ENCODE measurements around the gene SLFN14. TPM values are rescaled to one million over a fixed set of nuclear protein-coding genes. Genes with fewer than 3 reads are reported as not detected.
"Not testable (repeated sequence)": the region's sequence is repeated elsewhere in the genome, so short reads cannot be mapped to it uniquely, and the experiment has no call there.

SLFN14 gene
- polyA plus RNA-seq, 4 donors, result 0.07 TPM; not detected in 3

DNA sequence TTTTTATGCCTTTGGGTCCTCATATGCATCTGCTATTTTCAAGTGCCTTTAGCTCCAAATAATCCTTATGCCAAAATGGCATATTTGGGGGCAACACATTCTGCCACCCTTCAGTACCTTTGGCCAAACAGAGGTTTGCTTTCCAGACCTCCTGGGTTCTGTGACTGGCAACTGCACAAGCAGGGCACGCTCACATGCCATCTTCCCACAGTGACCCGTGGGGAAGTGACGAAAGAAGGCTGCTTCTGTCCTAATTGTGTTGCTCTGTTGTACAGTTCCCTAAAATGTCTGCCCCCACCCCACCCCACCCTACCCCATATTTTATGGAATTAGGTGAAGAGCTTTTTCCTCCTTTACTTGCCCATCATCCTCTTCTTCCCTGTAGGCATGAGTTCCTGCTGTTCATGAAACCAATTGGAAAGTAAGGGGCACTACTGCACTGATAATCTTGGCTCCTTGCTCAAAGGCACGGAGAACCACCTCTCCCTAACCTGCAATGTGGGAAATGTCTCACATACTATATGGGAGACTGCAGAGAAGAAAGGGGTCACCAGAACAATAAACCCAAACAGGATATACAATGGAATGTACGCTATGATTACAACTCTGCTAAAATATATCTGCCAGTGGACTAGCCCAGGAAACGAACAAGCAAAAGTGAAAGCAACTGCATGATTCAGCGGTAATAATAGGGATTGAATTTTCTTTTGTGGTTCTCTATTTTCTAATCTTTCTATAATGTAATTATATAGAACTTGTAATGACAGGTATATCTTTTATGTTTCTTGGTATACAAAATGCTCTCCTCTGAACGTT, 19.8 kb downstream of the SLFN14 start:
- Histone ChIP-seq H3K36me3 (ENCODE audit: control insufficient read depth in 3 of 3, insufficient read depth in 2 of 3, low read depth in 1 of 3, low read length in 3 of 3) (no peaks in the 10 kb centered on the region), H3K4me3 (ENCODE audit: low read depth in 1 of 3, low read length in 3 of 3) (peak overlapping the region in 2 of 3 donors; percentile 8 to 30), H3K9me3 (ENCODE audit: control insufficient read depth in 2 of 2, insufficient read depth in 1 of 2, low read depth in 1 of 2, low read length in 1 of 2) (no peaks in the 10 kb centered on the region), H3K27me3 (ENCODE audit: control insufficient read depth in 3 of 3, insufficient read depth in 3 of 3, low read length in 3 of 3) (peaks cover 0 to 6% (median 0%) of the 10 kb centered on the region in 3 donors), H3K4me1 (ENCODE audit: control insufficient read depth in 3 of 3, insufficient read depth in 2 of 3, low read depth in 1 of 3, low read length in 2 of 3) (no peaks in the 10 kb centered on the region), H3K27ac (ENCODE audit: low read depth in 1 of 3, low read length in 2 of 3) (peak overlapping the region in 2 of 3 donors; percentile 67 to 93)
- peak; percentile 88 for FAIRE-seq
- peak; percentile 10 to 71 for DNase-seq
- 30 to 31% (median 31%) methylated on average over 8 of the region's 8 CpGs for WGBS, 3 donors

DNA sequence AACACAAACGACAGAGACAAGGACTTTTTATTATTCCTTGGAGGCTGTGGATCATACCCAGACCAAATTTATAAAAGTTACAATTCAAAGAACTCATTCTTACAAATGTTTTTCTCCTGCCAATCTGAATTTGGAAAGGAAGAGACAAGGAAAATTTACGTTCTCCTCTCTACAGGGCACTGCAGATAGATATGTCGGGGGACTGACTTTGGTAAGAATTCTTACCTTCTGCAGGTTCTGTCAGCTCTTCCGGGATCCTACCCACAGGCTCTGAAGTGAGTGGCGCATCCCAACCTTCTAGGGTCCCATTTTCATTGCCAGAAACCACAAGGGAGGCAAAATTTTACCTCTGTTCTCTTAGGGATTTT, 21.0 kb downstream of the SLFN14 start:
- no peaks in the 10 kb centered on the region for H3K4me1 ChIP-seq (ENCODE audit: control insufficient read depth in 3 of 3, insufficient read depth in 2 of 3, low read depth in 1 of 3, low read length in 2 of 3)
- no peak for FAIRE-seq
- no peaks in the 10 kb centered on the region for H3K9me3 ChIP-seq (ENCODE audit: control insufficient read depth in 2 of 2, insufficient read depth in 1 of 2, low read depth in 1 of 2, low read length in 1 of 2)
- 46 to 54% (median 48%) methylated on average over 5 of the region's 5 CpGs for WGBS, 3 donors
- no peaks in the 10 kb centered on the region for H3K36me3 ChIP-seq (ENCODE audit: control insufficient read depth in 3 of 3, insufficient read depth in 2 of 3, low read depth in 1 of 3, low read length in 3 of 3)
- peaks cover 0 to 6% (median 0%) of the 10 kb centered on the region in 3 donors for H3K27me3 ChIP-seq (ENCODE audit: control insufficient read depth in 3 of 3, insufficient read depth in 3 of 3, low read length in 3 of 3)
- no peak overlapping the region for H3K4me3 ChIP-seq (ENCODE audit: low read depth in 1 of 3, low read length in 3 of 3)
- peak overlapping the region in 2 of 3 donors; percentile 58 to 71 for H3K27ac ChIP-seq (ENCODE audit: low read depth in 1 of 3, low read length in 2 of 3)
- no peak for DNase-seq

DNA sequence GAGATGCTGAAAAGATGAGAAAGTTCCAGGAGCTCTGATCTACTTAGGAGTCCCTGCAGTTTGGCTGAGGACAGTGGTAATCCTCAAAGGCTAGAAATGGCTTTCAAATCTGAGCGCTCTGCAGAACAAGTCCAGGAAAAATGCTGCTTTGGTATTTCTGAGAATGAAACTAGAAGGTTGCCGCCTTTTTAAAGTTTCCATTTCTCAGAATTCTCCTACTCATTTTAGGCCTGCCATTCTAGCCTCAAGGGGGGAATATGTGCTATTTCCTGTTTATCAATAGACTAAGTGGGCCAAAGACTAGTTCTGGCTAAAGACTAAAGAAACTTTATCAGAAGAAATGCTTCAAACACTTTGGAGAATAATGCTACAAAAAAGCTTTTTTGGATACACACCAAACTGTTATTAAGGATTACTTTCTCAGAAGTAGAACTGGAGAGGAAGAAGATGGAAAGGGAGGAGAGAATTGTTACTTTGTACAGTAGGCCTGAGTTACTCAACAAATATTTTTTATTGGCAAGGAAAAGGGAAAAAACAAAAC, 22.9 kb downstream of the SLFN14 start, which contains the start of gene SLFN12L:
Gene SLFN12L, minus strand, starts transcription at position 78 of the 541 bp plus-strand sequence. CDS start 15,314 bp downstream, outside the sequence.
- WGBS, 3 donors, result 41 to 75% (median 68%) methylated on average over 2 of the region's 2 CpGs

DNA sequence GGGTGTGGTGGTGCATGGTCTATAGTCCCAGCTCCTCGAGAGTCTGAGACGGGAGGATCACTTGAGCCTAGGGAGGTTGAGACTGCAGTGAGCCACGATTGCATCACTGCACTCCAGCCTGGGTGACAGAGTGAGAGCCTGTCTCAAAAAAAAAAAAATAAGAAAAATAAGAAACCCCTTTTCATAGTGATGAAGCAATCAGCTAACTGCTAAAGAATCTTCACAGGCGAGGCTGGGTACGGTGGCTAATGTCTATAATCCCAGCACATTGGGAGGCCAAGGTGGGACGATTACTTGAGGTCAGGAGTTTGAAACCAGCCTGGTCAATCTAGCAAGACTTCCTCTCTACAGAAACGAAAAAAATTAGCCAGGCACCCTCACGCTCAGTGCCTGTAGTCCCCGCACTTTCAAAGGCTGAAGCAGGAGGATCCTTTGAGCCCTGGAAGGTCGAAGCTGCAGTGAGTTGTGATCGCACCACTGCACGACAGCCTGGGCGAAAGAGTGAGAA, 23.9 kb downstream of the SLFN14 start:
- DNase-seq, result no peak
- peak overlapping the region in 2 of 3 donors; percentile 69 to 93 for H3K27ac ChIP-seq (ENCODE audit: low read depth in 1 of 3, low read length in 2 of 3)
- 63 to 70% (median 64%) methylated on average over 13 of the region's 13 CpGs for WGBS, 3 donors

More for the DNA sequence above, 22.9 kb downstream of the SLFN14 start, which contains the start of gene SLFN12L:
- peak within 1 kb of the TSS in 2 of 3 donors; percentile 69 to 93 for H3K27ac ChIP-seq (ENCODE audit: low read depth in 1 of 3, low read length in 2 of 3)
- H3K4me1 ChIP-seq (ENCODE audit: control insufficient read depth in 3 of 3, insufficient read depth in 2 of 3, low read depth in 1 of 3, low read length in 2 of 3), result no peaks in the 10 kb centered on the region
- H3K27me3 ChIP-seq (ENCODE audit: control insufficient read depth in 3 of 3, insufficient read depth in 3 of 3, low read length in 3 of 3), result peaks cover 0 to 3% (median 0%) of the 10 kb centered on the region in 3 donors
- peak within 1 kb of the TSS in 2 of 3 donors; percentile 5 to 28 for H3K4me3 ChIP-seq (ENCODE audit: low read depth in 1 of 3, low read length in 3 of 3)
- FAIRE-seq (no peak), DNase-seq (peak in 1 of 2 donors; percentile 60)
- no peaks in the 10 kb centered on the region for H3K36me3 ChIP-seq (ENCODE audit: control insufficient read depth in 3 of 3, insufficient read depth in 2 of 3, low read depth in 1 of 3, low read length in 3 of 3)
- no peaks in the 10 kb centered on the region for H3K9me3 ChIP-seq (ENCODE audit: control insufficient read depth in 2 of 2, insufficient read depth in 1 of 2, low read depth in 1 of 2, low read length in 1 of 2)

GRCh38 chr17:35535406-35535805, 25.2 kb downstream of the SLFN14 start:
- FAIRE-seq; DNase-seq; H3K4me1 ChIP-seq (ENCODE audit: control insufficient read depth in 3 of 3, insufficient read depth in 2 of 3, low read depth in 1 of 3, low read length in 2 of 3); H3K27me3 ChIP-seq (ENCODE audit: control insufficient read depth in 3 of 3, insufficient read depth in 3 of 3, low read length in 3 of 3); H3K36me3 ChIP-seq (ENCODE audit: control insufficient read depth in 3 of 3, insufficient read depth in 2 of 3, low read depth in 1 of 3, low read length in 3 of 3); H3K9me3 ChIP-seq (ENCODE audit: control insufficient read depth in 2 of 2, insufficient read depth in 1 of 2, low read depth in 1 of 2, low read length in 1 of 2): not testable (repeated sequence)
- WGBS, 3 donors, result 73 to 85% (median 75%) methylated on average over 9 of the region's 9 CpGs
- Histone ChIP-seq H3K27ac (ENCODE audit: low read depth in 1 of 3, low read length in 2 of 3) (peak overlapping the region in 2 of 3 donors; percentile 39 to 56), H3K4me3 (ENCODE audit: low read depth in 1 of 3, low read length in 3 of 3) (peak overlapping the region in 1 of 3 donors; percentile 31)

More for the DNA sequence above, 23.9 kb downstream of the SLFN14 start:
- Histone ChIP-seq H3K4me1 (ENCODE audit: control insufficient read depth in 3 of 3, insufficient read depth in 2 of 3, low read depth in 1 of 3, low read length in 2 of 3) (no peaks in the 10 kb centered on the region), H3K36me3 (ENCODE audit: control insufficient read depth in 3 of 3, insufficient read depth in 2 of 3, low read depth in 1 of 3, low read length in 3 of 3) (no peaks in the 10 kb centered on the region), H3K27me3 (ENCODE audit: control insufficient read depth in 3 of 3, insufficient read depth in 3 of 3, low read length in 3 of 3) (peaks cover 0 to 3% (median 0%) of the 10 kb centered on the region in 3 donors), H3K9me3 (ENCODE audit: control insufficient read depth in 2 of 2, insufficient read depth in 1 of 2, low read depth in 1 of 2, low read length in 1 of 2) (no peaks in the 10 kb centered on the region), H3K4me3 (ENCODE audit: low read depth in 1 of 3, low read length in 3 of 3) (peak overlapping the region in 2 of 3 donors; percentile 5 to 28)
- FAIRE-seq, result no peak

- FAIRE-seq (no peak), DNase-seq (no peak)
- peak overlapping the region in 1 of 3 donors; percentile 70 for H3K27ac ChIP-seq (ENCODE audit: low read depth in 1 of 3, low read length in 2 of 3)
- H3K4me3 ChIP-seq (ENCODE audit: low read depth in 1 of 3, low read length in 3 of 3), result peak overlapping the region in 1 of 3 donors; percentile 21
- H3K27me3 ChIP-seq (ENCODE audit: control insufficient read depth in 3 of 3, insufficient read depth in 3 of 3, low read length in 3 of 3), result no peaks in the 10 kb centered on the region
- H3K36me3 ChIP-seq (ENCODE audit: control insufficient read depth in 3 of 3, insufficient read depth in 2 of 3, low read depth in 1 of 3, low read length in 3 of 3), result no peaks in the 10 kb centered on the region
- 61 to 70% (median 70%) methylated on average over 3 of the region's 3 CpGs for WGBS, 3 donors
- no peaks in the 10 kb centered on the region for H3K4me1 ChIP-seq (ENCODE audit: control insufficient read depth in 3 of 3, insufficient read depth in 2 of 3, low read depth in 1 of 3, low read length in 2 of 3)
- no peaks in the 10 kb centered on the region for H3K9me3 ChIP-seq (ENCODE audit: control insufficient read depth in 2 of 2, insufficient read depth in 1 of 2, low read depth in 1 of 2, low read length in 1 of 2)
Measured at GRCh38 chr17:35534576-35535093, 26.0 kb downstream of the SLFN14 start.

GRCh38 chr17:35531160-35531559, 29.5 kb downstream of the SLFN14 start:
- H3K36me3 ChIP-seq (ENCODE audit: control insufficient read depth in 3 of 3, insufficient read depth in 2 of 3, low read depth in 1 of 3, low read length in 3 of 3), result no peaks in the 10 kb centered on the region
- no peaks in the 10 kb centered on the region for H3K4me1 ChIP-seq (ENCODE audit: control insufficient read depth in 3 of 3, insufficient read depth in 2 of 3, low read depth in 1 of 3, low read length in 2 of 3)
- 27 to 41% (median 29%) methylated on average over 1 of the region's 1 CpG for WGBS, 3 donors
- FAIRE-seq (no peak), DNase-seq (no peak)
- H3K4me3 ChIP-seq (ENCODE audit: low read depth in 1 of 3, low read length in 3 of 3), result no peak overlapping the region
- no peaks in the 10 kb centered on the region for H3K9me3 ChIP-seq (ENCODE audit: control insufficient read depth in 2 of 2, insufficient read depth in 1 of 2, low read depth in 1 of 2, low read length in 1 of 2)
- no peak overlapping the region for H3K27ac ChIP-seq (ENCODE audit: low read depth in 1 of 3, low read length in 2 of 3)
- H3K27me3 ChIP-seq (ENCODE audit: control insufficient read depth in 3 of 3, insufficient read depth in 3 of 3, low read length in 3 of 3), result no peaks in the 10 kb centered on the region

GRCh38 chr17:35529866-35530265, 30.8 kb downstream of the SLFN14 start:
- no peaks in the 10 kb centered on the region for H3K36me3 ChIP-seq (ENCODE audit: control insufficient read depth in 3 of 3, insufficient read depth in 2 of 3, low read depth in 1 of 3, low read length in 3 of 3)
- no peak overlapping the region for H3K4me3 ChIP-seq (ENCODE audit: low read depth in 1 of 3, low read length in 3 of 3)
- FAIRE-seq (no peak), DNase-seq (no peak)
- 63 to 85% (median 72%) methylated on average over 8 of the region's 8 CpGs for WGBS, 3 donors
- H3K9me3 ChIP-seq (ENCODE audit: control insufficient read depth in 2 of 2, insufficient read depth in 1 of 2, low read depth in 1 of 2, low read length in 1 of 2), result no peaks in the 10 kb centered on the region
- H3K4me1 ChIP-seq (ENCODE audit: control insufficient read depth in 3 of 3, insufficient read depth in 2 of 3, low read depth in 1 of 3, low read length in 2 of 3), result no peaks in the 10 kb centered on the region
- no peaks in the 10 kb centered on the region for H3K27me3 ChIP-seq (ENCODE audit: control insufficient read depth in 3 of 3, insufficient read depth in 3 of 3, low read length in 3 of 3)
- H3K27ac ChIP-seq (ENCODE audit: low read depth in 1 of 3, low read length in 2 of 3), result no peak overlapping the region
